Measurements from ENCODE around the gene SLC26A3.

Gene SLC26A3

GRCh38 chr7:107818622-107819021, 15.6 kb upstream of the SLC26A3 start:
- Histone ChIP-seq H3K9ac (ENCODE audit: low read depth in 1 of 2, low read length in 2 of 2) (no peak overlapping the region), H3K27me3 (ENCODE audit: control insufficient read depth in 2 of 2, insufficient read depth in 2 of 2, low read length in 2 of 2) (no peaks in the 10 kb centered on the region), H3K27ac (ENCODE audit: low read depth in 2 of 2, low read length in 2 of 2) (no peak overlapping the region), H3K4me3 (ENCODE audit: low read length in 2 of 2) (no peak overlapping the region), H3K36me3 (ENCODE audit: control insufficient read depth in 2 of 2, insufficient read depth in 2 of 2, low read length in 2 of 2) (no peaks in the 10 kb centered on the region), H3K4me1 (ENCODE audit: control insufficient read depth in 2 of 2, insufficient read depth in 2 of 2, low read length in 2 of 2) (peaks cover 0 to 11% of the 10 kb centered on the region in 2 donors), H3K9me3 (ENCODE audit: control insufficient read depth in 2 of 2, low read length in 2 of 2) (no peaks in the 10 kb centered on the region)

- H3K9me3 ChIP-seq (ENCODE audit: control insufficient read depth in 2 of 2, low read length in 2 of 2) = no peaks in the 10 kb centered on the region
- peaks cover 0 to 11% of the 10 kb centered on the region in 2 donors for H3K4me1 ChIP-seq (ENCODE audit: control insufficient read depth in 2 of 2, insufficient read depth in 2 of 2, low read length in 2 of 2)
- peak overlapping the region; percentile 69 to 75 for H3K27ac ChIP-seq (ENCODE audit: low read depth in 2 of 2, low read length in 2 of 2)
- H3K27me3 ChIP-seq (ENCODE audit: control insufficient read depth in 2 of 2, insufficient read depth in 2 of 2, low read length in 2 of 2) = no peaks in the 10 kb centered on the region
- H3K4me3 ChIP-seq (ENCODE audit: low read length in 2 of 2) = no peak overlapping the region
- H3K9ac ChIP-seq (ENCODE audit: low read depth in 1 of 2, low read length in 2 of 2) = no peak overlapping the region
- H3K36me3 ChIP-seq (ENCODE audit: control insufficient read depth in 2 of 2, insufficient read depth in 2 of 2, low read length in 2 of 2) = no peaks in the 10 kb centered on the region
These were observed 13.1 kb upstream of the SLC26A3 start for GRCh38 chr7:107816011-107816566.

GRCh38 chr7:107815254-107815882, 12.3 kb upstream of the SLC26A3 start:
- H3K9ac ChIP-seq (ENCODE audit: low read depth in 1 of 2, low read length in 2 of 2) = no peak overlapping the region
- no peaks in the 10 kb centered on the region for H3K36me3 ChIP-seq (ENCODE audit: control insufficient read depth in 2 of 2, insufficient read depth in 2 of 2, low read length in 2 of 2)
- H3K9me3 ChIP-seq (ENCODE audit: control insufficient read depth in 2 of 2, low read length in 2 of 2) = no peaks in the 10 kb centered on the region
- no peaks in the 10 kb centered on the region for H3K27me3 ChIP-seq (ENCODE audit: control insufficient read depth in 2 of 2, insufficient read depth in 2 of 2, low read length in 2 of 2)
- H3K27ac ChIP-seq (ENCODE audit: low read depth in 2 of 2, low read length in 2 of 2) = peak overlapping the region; percentile 69 to 75
- H3K4me1 ChIP-seq (ENCODE audit: control insufficient read depth in 2 of 2, insufficient read depth in 2 of 2, low read length in 2 of 2) = peaks cover 0 to 11% of the 10 kb centered on the region in 2 donors
- no peak overlapping the region for H3K4me3 ChIP-seq (ENCODE audit: low read length in 2 of 2)

- H3K27ac ChIP-seq (ENCODE audit: low read depth in 2 of 2, low read length in 2 of 2) = no peak overlapping the region
- H3K4me3 ChIP-seq (ENCODE audit: low read length in 2 of 2) = no peak overlapping the region
- no peaks in the 10 kb centered on the region for H3K36me3 ChIP-seq (ENCODE audit: control insufficient read depth in 2 of 2, insufficient read depth in 2 of 2, low read length in 2 of 2)
- peaks cover 0 to 11% of the 10 kb centered on the region in 2 donors for H3K4me1 ChIP-seq (ENCODE audit: control insufficient read depth in 2 of 2, insufficient read depth in 2 of 2, low read length in 2 of 2)
- H3K9me3 ChIP-seq (ENCODE audit: control insufficient read depth in 2 of 2, low read length in 2 of 2) = no peaks in the 10 kb centered on the region
- no peaks in the 10 kb centered on the region for H3K27me3 ChIP-seq (ENCODE audit: control insufficient read depth in 2 of 2, insufficient read depth in 2 of 2, low read length in 2 of 2)
- no peak overlapping the region for H3K9ac ChIP-seq (ENCODE audit: low read depth in 1 of 2, low read length in 2 of 2)
These were observed 10.5 kb upstream of the SLC26A3 start for GRCh38 chr7:107813524-107813923.

- Histone ChIP-seq H3K27ac (ENCODE audit: low read depth in 2 of 2, low read length in 2 of 2) (no peak overlapping the region), H3K4me1 (ENCODE audit: control insufficient read depth in 2 of 2, insufficient read depth in 2 of 2, low read length in 2 of 2) (peaks cover 0 to 11% of the 10 kb centered on the region in 2 donors)
These were observed 8.9 kb upstream of the SLC26A3 start for GRCh38 chr7:107811934-107812333.

GRCh38 chr7:107810626-107811025, 7.6 kb upstream of the SLC26A3 start:
- H3K4me3 ChIP-seq (ENCODE audit: low read length in 2 of 2) = no peak overlapping the region
- H3K9me3 ChIP-seq (ENCODE audit: control insufficient read depth in 2 of 2, low read length in 2 of 2) = no peaks in the 10 kb centered on the region
- no peaks in the 10 kb centered on the region for H3K36me3 ChIP-seq (ENCODE audit: control insufficient read depth in 2 of 2, insufficient read depth in 2 of 2, low read length in 2 of 2)
- H3K9ac ChIP-seq (ENCODE audit: low read depth in 1 of 2, low read length in 2 of 2) = no peak overlapping the region
- no peak overlapping the region for H3K27ac ChIP-seq (ENCODE audit: low read depth in 2 of 2, low read length in 2 of 2)
- H3K27me3 ChIP-seq (ENCODE audit: control insufficient read depth in 2 of 2, insufficient read depth in 2 of 2, low read length in 2 of 2) = no peaks in the 10 kb centered on the region
- peaks cover 0 to 5% of the 10 kb centered on the region in 2 donors for H3K4me1 ChIP-seq (ENCODE audit: control insufficient read depth in 2 of 2, insufficient read depth in 2 of 2, low read length in 2 of 2)

More at GRCh38 chr7:107811934-107812333, 8.9 kb upstream of the SLC26A3 start:
- H3K4me3 ChIP-seq (ENCODE audit: low read length in 2 of 2) = no peak overlapping the region
- no peaks in the 10 kb centered on the region for H3K9me3 ChIP-seq (ENCODE audit: control insufficient read depth in 2 of 2, low read length in 2 of 2)
- H3K9ac ChIP-seq (ENCODE audit: low read depth in 1 of 2, low read length in 2 of 2) = no peak overlapping the region
- no peaks in the 10 kb centered on the region for H3K27me3 ChIP-seq (ENCODE audit: control insufficient read depth in 2 of 2, insufficient read depth in 2 of 2, low read length in 2 of 2)
- H3K36me3 ChIP-seq (ENCODE audit: control insufficient read depth in 2 of 2, insufficient read depth in 2 of 2, low read length in 2 of 2) = no peaks in the 10 kb centered on the region

GRCh38 chr7:107809179-107809578, 6.2 kb upstream of the SLC26A3 start:
- H3K27ac ChIP-seq (ENCODE audit: low read depth in 2 of 2, low read length in 2 of 2) = no peak overlapping the region
- H3K9me3 ChIP-seq (ENCODE audit: control insufficient read depth in 2 of 2, low read length in 2 of 2) = no peaks in the 10 kb centered on the region
- H3K4me1 ChIP-seq (ENCODE audit: control insufficient read depth in 2 of 2, insufficient read depth in 2 of 2, low read length in 2 of 2) = peaks cover 0 to 7% of the 10 kb centered on the region in 2 donors
- no peaks in the 10 kb centered on the region for H3K27me3 ChIP-seq (ENCODE audit: control insufficient read depth in 2 of 2, insufficient read depth in 2 of 2, low read length in 2 of 2)
- no peak overlapping the region for H3K4me3 ChIP-seq (ENCODE audit: low read length in 2 of 2)
- H3K36me3 ChIP-seq (ENCODE audit: control insufficient read depth in 2 of 2, insufficient read depth in 2 of 2, low read length in 2 of 2) = no peaks in the 10 kb centered on the region
- H3K9ac ChIP-seq (ENCODE audit: low read depth in 1 of 2, low read length in 2 of 2) = no peak overlapping the region

GRCh38 chr7:107799647-107800264, 3.3 kb downstream of the SLC26A3 start:
- peaks cover 0 to 3% of the 10 kb centered on the region in 2 donors for H3K4me1 ChIP-seq (ENCODE audit: control insufficient read depth in 2 of 2, insufficient read depth in 2 of 2, low read length in 2 of 2)
- peak overlapping the region; percentile 45 to 66 for H3K27ac ChIP-seq (ENCODE audit: low read depth in 2 of 2, low read length in 2 of 2)
- peak overlapping the region in 1 of 2 donors; percentile 59 for H3K9ac ChIP-seq (ENCODE audit: low read depth in 1 of 2, low read length in 2 of 2)
- peak overlapping the region; percentile 55 to 67 for H3K4me3 ChIP-seq (ENCODE audit: low read length in 2 of 2)
- no peaks in the 10 kb centered on the region for H3K27me3 ChIP-seq (ENCODE audit: control insufficient read depth in 2 of 2, insufficient read depth in 2 of 2, low read length in 2 of 2)
- peaks cover 0 to 6% of the 10 kb centered on the region in 2 donors for H3K36me3 ChIP-seq (ENCODE audit: control insufficient read depth in 2 of 2, insufficient read depth in 2 of 2, low read length in 2 of 2)
- no peaks in the 10 kb centered on the region for H3K9me3 ChIP-seq (ENCODE audit: control insufficient read depth in 2 of 2, low read length in 2 of 2)

GRCh38 chr7:107792364-107792763, 10.7 kb downstream of the SLC26A3 start:
- Histone ChIP-seq H3K27ac (ENCODE audit: low read depth in 2 of 2, low read length in 2 of 2) (no peak overlapping the region), H3K4me3 (ENCODE audit: low read length in 2 of 2) (no peak overlapping the region), H3K9ac (ENCODE audit: low read depth in 1 of 2, low read length in 2 of 2) (no peak overlapping the region), H3K9me3 (ENCODE audit: control insufficient read depth in 2 of 2, low read length in 2 of 2) (no peaks in the 10 kb centered on the region), H3K36me3 (ENCODE audit: control insufficient read depth in 2 of 2, insufficient read depth in 2 of 2, low read length in 2 of 2) (peaks cover 6 to 19% of the 10 kb centered on the region in 2 donors), H3K4me1 (ENCODE audit: control insufficient read depth in 2 of 2, insufficient read depth in 2 of 2, low read length in 2 of 2) (no peaks in the 10 kb centered on the region), H3K27me3 (ENCODE audit: control insufficient read depth in 2 of 2, insufficient read depth in 2 of 2, low read length in 2 of 2) (no peaks in the 10 kb centered on the region)

GRCh38 chr7:107789647-107790046, 13.4 kb downstream of the SLC26A3 start:
- Histone ChIP-seq H3K4me3 (ENCODE audit: low read length in 2 of 2) (no peak overlapping the region), H3K9me3 (ENCODE audit: control insufficient read depth in 2 of 2, low read length in 2 of 2) (no peaks in the 10 kb centered on the region), H3K27ac (ENCODE audit: low read depth in 2 of 2, low read length in 2 of 2) (no peak overlapping the region), H3K36me3 (ENCODE audit: control insufficient read depth in 2 of 2, insufficient read depth in 2 of 2, low read length in 2 of 2) (peaks cover 6 to 26% of the 10 kb centered on the region in 2 donors), H3K4me1 (ENCODE audit: control insufficient read depth in 2 of 2, insufficient read depth in 2 of 2, low read length in 2 of 2) (peaks cover 0 to 7% of the 10 kb centered on the region in 2 donors), H3K9ac (ENCODE audit: low read depth in 1 of 2, low read length in 2 of 2) (no peak overlapping the region), H3K27me3 (ENCODE audit: control insufficient read depth in 2 of 2, insufficient read depth in 2 of 2, low read length in 2 of 2) (peaks cover 0 to 2% of the 10 kb centered on the region in 2 donors)
